Left renal cortex interstitium (tissue), 4 donors: ENCODE measurements around the gene HS3ST5. TPM values are rescaled to one million over a fixed set of nuclear protein-coding genes. Genes with fewer than 3 reads are reported as not detected.

Source experiments
- DNase-seq, 4 donors: peaks; one replicate each; pipeline ENCODE4 v3.0.0-alpha.2; 2013; ENCODE audit warnings: low read depth in 4 of 4, low spot score in 2 of 4, missing footprints in 1 of 4
- polyA plus RNA-seq, 4 donors: library from polyadenylated mRNA; unstranded; fragments of 120-200 nt; gene quantifications; one replicate each; pipeline ENCODE4 v1.2.1, GENCODE V29; 2013; ENCODE audit not compliant: insufficient read length in 4 of 4

Gene HS3ST5
- polyA plus RNA-seq, 4 donors = 0.65 to 0.95 (median 0.76) TPM

- DNase-seq = no peak
Measured at GRCh38 chr6:114008331-114008730, 334.5 kb downstream of the HS3ST5 start.

GRCh38 chr6:114007516-114007915, 335.3 kb downstream of the HS3ST5 start:
- DNase-seq = no peak
